GM23248 (cell line): ENCODE data around the gene NPFFR1.

Experiments used
- EZH2 ChIP-seq: fragments of 200-600 bp; sonication (generic); IDR thresholded peaks from 2 replicates; pipeline ENCODE4 v1.6.1; 2018; ENCODE audit warnings: antibody characterized with exemption, mild to moderate bottlenecking; ENCODE audit not compliant: insufficient read depth, poor library complexity, severe bottlenecking
- EZH2phosphoT487 ChIP-seq: fragments of 200-600 bp; sonication (generic); IDR thresholded peaks from 2 replicates; pipeline ENCODE4 v1.6.1; 2018; ENCODE audit warnings: antibody characterized with exemption, moderate library complexity, mild to moderate bottlenecking, low read depth; ENCODE audit not compliant: insufficient read depth

DNA sequence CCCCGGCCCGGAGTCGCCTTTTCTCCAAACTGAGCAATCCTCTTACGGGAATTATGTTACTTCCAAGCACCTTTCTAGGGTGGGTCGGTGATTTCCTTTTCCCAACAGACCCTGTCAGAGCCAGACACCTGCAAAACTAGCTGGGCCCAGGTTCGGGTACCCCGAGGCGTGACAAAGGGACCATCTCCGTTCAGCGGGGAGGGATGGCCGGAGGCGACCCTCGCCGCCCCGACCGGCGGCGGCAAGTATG lies 51.0 kb downstream of the NPFFR1 start:
- no peak for TF ChIP-seq EZH2
- no peak for TF ChIP-seq EZH2phosphoT487
